ENCODE data around the gene TBX19. TPM values are rescaled to one million over a fixed set of nuclear protein-coding genes. Genes with fewer than 3 reads are reported as not detected.

The TBX19 gene
- total RNA-seq, 4 donors from 2014 or later = 0.50 to 1.5 (median 0.84) TPM

- H3K9me3 ChIP-seq = no peaks in the 10 kb centered on the region
- DNase-seq = no peak
- intact Hi-C loops (cut with DNase I) = no loop called here
- no peaks in the 10 kb centered on the region for H3K36me3 ChIP-seq
- WGBS, 2 donors = 70 to 75% methylated on average over 7 of the region's 7 CpGs
- H3K27me3 ChIP-seq = no peaks in the 10 kb centered on the region
- H3K4me1 ChIP-seq = no peaks in the 10 kb centered on the region
- TF ChIP-seq POLR2A (IDR thresholded peaks at IDR 0.05) (no peak), CTCF (IDR thresholded peaks at IDR 0.05) (no peak)
- no peak overlapping the region for H3K27ac ChIP-seq
- H3K4me3 ChIP-seq = no peak overlapping the region
These were observed 79.7 kb downstream of the TBX19 start for GRCh38 chr1:168360151-168361021.

- H3K27me3 ChIP-seq = no peaks in the 10 kb centered on the region
- TF ChIP-seq POLR2A (IDR thresholded peaks at IDR 0.05) (no peak), CTCF (IDR thresholded peaks at IDR 0.05) (no peak)
- no peak for DNase-seq
- no peak overlapping the region for H3K27ac ChIP-seq
- no peaks in the 10 kb centered on the region for H3K9me3 ChIP-seq
- 64 to 80% methylated on average over 2 of the region's 2 CpGs for WGBS, 2 donors
- H3K36me3 ChIP-seq = no peaks in the 10 kb centered on the region
- no peaks in the 10 kb centered on the region for H3K4me1 ChIP-seq
- intact Hi-C loops (cut with DNase I) = no loop called here
- no peak overlapping the region for H3K4me3 ChIP-seq
These were observed 80.6 kb downstream of the TBX19 start for GRCh38 chr1:168361252-168361651.

GRCh38 chr1:168362991-168363390 is 82.3 kb downstream of the TBX19 start:
- no peak for TF ChIP-seq POLR2A (IDR thresholded peaks at IDR 0.05)
- TF ChIP-seq CTCF (IDR thresholded peaks at IDR 0.05) = no peak
- Histone ChIP-seq H3K27me3 (no peaks in the 10 kb centered on the region), H3K9me3 (no peaks in the 10 kb centered on the region), H3K36me3 (no peaks in the 10 kb centered on the region), H3K4me3 (no peak overlapping the region), H3K4me1 (no peaks in the 10 kb centered on the region), H3K27ac (no peak overlapping the region)
- 60 to 69% methylated on average over 3 to 4 of the region's 4 CpGs for WGBS, 2 donors
- intact Hi-C loops (cut with DNase I) = no loop called here
- no peak for DNase-seq

Small RNAs within 50 kb of the gene (small RNA-seq; reads per million reads assigned to genes)
- gene RNU6-1310P = 0 reads per million in 4 donors

Other genes starting within 250 kb of the TBX19 start
- 10 to 100 TPM in 1 of 4 donors, 1 to 10 TPM in 3; 1.7 to 12.2 (median 3.9) TPM for gene GPR161, start 143.9 kb upstream of the TBX19 start, total RNA-seq
- gene TIPRL, start 101.9 kb upstream of the TBX19 start, total RNA-seq = 10 to 100 TPM; 14.5 to 45.1 (median 23.7) TPM
- 10 to 100 TPM; 34.0 to 44.1 (median 40.1) TPM for gene SFT2D2, start 54.9 kb upstream of the TBX19 start, total RNA-seq